B cell (primary cell): ENCODE results near the gene MEAK7. TPM values are rescaled to one million over a fixed set of nuclear protein-coding genes. Genes with fewer than 3 reads are reported as not detected.

ENCODE experiments used
- ATAC-seq: fragments of 200-7000 bp; cut with Tn5 transposase; one replicate; pipeline ENCODE4 v1.10.0; 2021; ENCODE audit warnings: low read depth, mild to moderate bottlenecking, moderate number of reproducible peaks, moderate library complexity
- CTCF ChIA-PET: fragments of 350-600 bp; sonication (Branson Sonifier 250); formaldehyde crosslinking; loops from one replicate; lab custom pipeline; 2021; ENCODE audit warnings: antibody characterized with exemption, inconsistent platforms; lab: Charles Lee
- POLR2A ChIA-PET: fragments of 350-600 bp; sonication (Branson Sonifier 250); formaldehyde crosslinking; loops from one replicate; lab custom pipeline; 2021; ENCODE audit warnings: antibody characterized with exemption; lab: Charles Lee
- DNase-seq: peaks from one replicate; pipeline ENCODE4 v3.0.0; 2013
- H2AFZ ChIP-seq: 2 replicates; pipeline ENCODE4 v1.6.1; 2012; ENCODE audit warnings: mild to moderate bottlenecking, low read depth, low read length; ENCODE audit not compliant: insufficient read depth, poor library complexity, severe bottlenecking
- H3K27ac ChIP-seq, 2 donors: 1 replicate in 1 of 2; 2 replicates in 1 of 2; pipeline ENCODE4 v1.5.1; 2012 to 2013; ENCODE audit warnings: low read length in 2 of 2, mild to moderate bottlenecking in 2 of 2, moderate library complexity in 1 of 2
- H3K27me3 ChIP-seq, 4 experiments: fragments of 200-600 bp in 1 of 4; sonication (generic) in 1 of 4; replicated peaks in 1 of 4; 1 replicate in 2 of 4; 2 replicates in 2 of 4; pipeline versions ENCODE4 v1.6.1 to v1.7.0; 2013 to 2016; ENCODE audit warnings: low read length in 3 of 4, mild to moderate bottlenecking in 2 of 4, mixed read lengths in 1 of 4, moderate library complexity in 1 of 4; ENCODE audit not compliant: insufficient read depth in 4 of 4, control insufficient read depth in 3 of 4; ENCODE audit errors: control extremely low read depth in 1 of 4
- H3K36me3 ChIP-seq, 2 experiments: replicated peaks in 1 of 2; 1 replicate in 1 of 2; 2 replicates in 1 of 2; pipeline versions ENCODE4 v1.6.1 to v1.7.1; 2013; ENCODE audit warnings: low read length in 1 of 2; ENCODE audit not compliant: insufficient read depth in 2 of 2, control insufficient read depth in 1 of 2; ENCODE audit errors: control extremely low read depth in 1 of 2, extremely low read depth in 1 of 2
- H3K4me1 ChIP-seq, 2 donors: fragments of 200-600 bp in 1 of 2; sonication (generic) in 1 of 2; 1 replicate in 1 of 2; 2 replicates in 1 of 2; pipeline versions ENCODE4 v1.5.1 to v1.6.1; 2013 to 2017; ENCODE audit warnings: low read length in 2 of 2; ENCODE audit not compliant: control insufficient read depth in 2 of 2, insufficient read depth in 2 of 2
- H3K4me2 ChIP-seq: replicated peaks from 2 replicates; pipeline ENCODE3; 2012; ENCODE audit warnings: mild to moderate bottlenecking, low read depth, low read length; ENCODE audit not compliant: poor library complexity, severe bottlenecking
- H3K4me3 ChIP-seq, 5 experiments: fragments of 200-600 bp in 1 of 5; sonication (generic) in 1 of 5; 1 replicate in 3 of 5; 2 replicates in 2 of 5; pipeline versions ENCODE4 v1.5.1 to v1.7.0; 2011 to 2016; ENCODE audit warnings: low read length in 4 of 5, mild to moderate bottlenecking in 4 of 5, low read depth in 2 of 5, control low read depth in 1 of 5, moderate library complexity in 1 of 5; ENCODE audit not compliant: insufficient read depth in 1 of 5; ENCODE audit errors: control extremely low read depth in 1 of 5, extremely low read depth in 1 of 5
- H3K79me2 ChIP-seq: fragments of 200-600 bp; sonication (generic); one replicate; pipeline ENCODE4 v1.6.0; 2016; ENCODE audit warnings: low read length; ENCODE audit not compliant: control insufficient read depth, insufficient read depth
- H3K9ac ChIP-seq: fragments of 200-600 bp; sonication (generic); 2 replicates; pipeline ENCODE4 v1.6.1; 2017; ENCODE audit warnings: mild to moderate bottlenecking, low read length, moderate library complexity
- H3K9me3 ChIP-seq, 3 donors: one replicate each; pipeline versions ENCODE4 v1.6.1 to v1.7.1; 2013; ENCODE audit warnings: low read length in 2 of 3; ENCODE audit not compliant: control insufficient read depth in 2 of 3, insufficient read depth in 1 of 3; ENCODE audit errors: control extremely low read depth in 1 of 3
- H4K20me1 ChIP-seq: 2 replicates; pipeline ENCODE4 v1.6.0; 2012; ENCODE audit warnings: mild to moderate bottlenecking, low read length; ENCODE audit not compliant: insufficient read depth, control insufficient read depth, poor library complexity, severe bottlenecking
- H3K27ac Mint-ChIP-seq: one replicate; pipeline ENCODE4 v1.8.0; 2021; ENCODE audit warnings: mixed read lengths
- H3K27me3 Mint-ChIP-seq: one replicate; pipeline ENCODE4 v1.8.0; 2021; ENCODE audit warnings: mixed read lengths
- H3K4me1 Mint-ChIP-seq: one replicate; pipeline ENCODE4 v1.8.0; 2021; ENCODE audit warnings: mixed read lengths
- H3K4me3 Mint-ChIP-seq: one replicate; pipeline ENCODE4 v1.8.0; 2021; ENCODE audit warnings: mixed read lengths
- H3K9me3 Mint-ChIP-seq: one replicate; pipeline ENCODE4 v1.8.0; 2022; ENCODE audit warnings: mixed read lengths; ENCODE audit not compliant: insufficient read depth
- EZH2 ChIP-seq: IDR thresholded peaks from 2 replicates; pipeline ENCODE4 v1.6.1; 2012; ENCODE audit warnings: borderline replicate concordance, low read depth, mild to moderate bottlenecking, moderate library complexity, low read length; ENCODE audit not compliant: insufficient read depth, poor library complexity, severe bottlenecking
- WGBS: methylation state at CpG from one replicate; pipeline ENCODE4 v1.1.5; 2013; ENCODE audit warnings: missing lambda C conversion rate; ENCODE audit not compliant: insufficient coverage; 5-methylcytosine and 5-hydroxymethylcytosine counted together
- intact Hi-C: fragments of 100-400 bp; cut with micrococcal nuclease; formaldehyde crosslinking; loops from one replicate; pipeline ENCODE4 v1.10.0; 2022
- polyA plus RNA-seq: library from polyadenylated mRNA; depleted of rRNA; stranded (reverse); fragments of >200 nt; gene quantifications from 2 replicates; pipeline ENCODE4 v1.2.3, GENCODE V29; 2012
- total RNA-seq, 2 donors: library from RNA; stranded (reverse); fragments of 120-200 nt in 1 of 2; gene quantifications; 1 replicate in 1 of 2; 2 replicates in 1 of 2; pipeline versions ENCODE4 v1.2.3 to v1.2.4, GENCODE V29; 2013 to 2022
- TF ChIP-seq, protein P1 (sequence below): fragments of 200-600 bp; IDR thresholded peaks from one replicate; pipeline ENCODE4 v1.8.0; 2022; ENCODE audit warnings: antibody characterized with exemption, mild to moderate bottlenecking

Gene MEAK7
- total and polyA plus RNA-seq, 2 donors (not counting 1 experiment from before 2014, with no cell fraction given), result 3.9 to 19.3 TPM

DNA sequence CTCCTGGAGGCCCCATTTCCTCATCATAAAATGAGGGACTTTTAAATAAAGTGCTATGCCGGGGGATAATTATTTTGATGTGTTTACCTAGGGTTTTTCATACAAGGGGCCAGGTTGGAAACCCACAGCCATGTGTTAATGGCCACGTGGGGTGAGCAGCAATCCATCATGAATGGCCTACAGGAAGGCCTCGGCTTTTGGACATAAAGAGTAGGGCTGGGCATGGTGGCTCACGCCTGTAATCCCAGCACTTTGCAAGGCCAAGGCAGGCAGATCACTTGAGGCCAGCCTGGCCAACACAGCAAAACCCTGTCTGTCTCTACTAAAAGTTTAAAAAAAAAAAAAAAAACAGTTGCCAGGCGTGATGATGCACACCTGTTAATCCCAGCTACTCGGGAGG, 40.3 kb downstream of the MEAK7 start:
- no peak overlapping the region for H3K27ac ChIP-seq
- no peak overlapping the region for H3K4me2 ChIP-seq
- peaks cover 2 to 14% (median 5%) of the 10 kb centered on the region in 3 donors for H3K9me3 ChIP-seq
- 95% methylated on average over 3 of the region's 6 CpGs for WGBS
- Mint-ChIP-seq H3K27me3 (no peaks in the 10 kb centered on the region), H3K27ac (no peak overlapping the region), H3K4me1 (no peaks in the 10 kb centered on the region), H3K4me3 (no peak overlapping the region), H3K9me3 (peaks cover 8% of the 10 kb centered on the region)
- no peak for ATAC-seq
- H3K79me2 ChIP-seq, result no peaks in the 10 kb centered on the region
- H3K4me1 ChIP-seq, result no peaks in the 10 kb centered on the region
- CTCF ChIA-PET, result no interaction called here
- no peaks in the 10 kb centered on the region for H4K20me1 ChIP-seq
- intact Hi-C loops, result no loop called here
- no peaks in the 10 kb centered on the region for H3K27me3 ChIP-seq
- TF ChIP-seq EZH2, result no peak
- TF ChIP-seq, protein P1, sequence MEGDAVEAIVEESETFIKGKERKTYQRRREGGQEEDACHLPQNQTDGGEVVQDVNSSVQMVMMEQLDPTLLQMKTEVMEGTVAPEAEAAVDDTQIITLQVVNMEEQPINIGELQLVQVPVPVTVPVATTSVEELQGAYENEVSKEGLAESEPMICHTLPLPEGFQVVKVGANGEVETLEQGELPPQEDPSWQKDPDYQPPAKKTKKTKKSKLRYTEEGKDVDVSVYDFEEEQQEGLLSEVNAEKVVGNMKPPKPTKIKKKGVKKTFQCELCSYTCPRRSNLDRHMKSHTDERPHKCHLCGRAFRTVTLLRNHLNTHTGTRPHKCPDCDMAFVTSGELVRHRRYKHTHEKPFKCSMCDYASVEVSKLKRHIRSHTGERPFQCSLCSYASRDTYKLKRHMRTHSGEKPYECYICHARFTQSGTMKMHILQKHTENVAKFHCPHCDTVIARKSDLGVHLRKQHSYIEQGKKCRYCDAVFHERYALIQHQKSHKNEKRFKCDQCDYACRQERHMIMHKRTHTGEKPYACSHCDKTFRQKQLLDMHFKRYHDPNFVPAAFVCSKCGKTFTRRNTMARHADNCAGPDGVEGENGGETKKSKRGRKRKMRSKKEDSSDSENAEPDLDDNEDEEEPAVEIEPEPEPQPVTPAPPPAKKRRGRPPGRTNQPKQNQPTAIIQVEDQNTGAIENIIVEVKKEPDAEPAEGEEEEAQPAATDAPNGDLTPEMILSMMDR, result no peak
- DNase-seq, result no peak
- POLR2A ChIA-PET, result no interaction called here
- no peak overlapping the region for H2AFZ ChIP-seq
- peaks cover 0 to 13% of the 10 kb centered on the region in 2 experiments for H3K36me3 ChIP-seq
- no peak overlapping the region for H3K9ac ChIP-seq
- no peak overlapping the region for H3K4me3 ChIP-seq

DNA sequence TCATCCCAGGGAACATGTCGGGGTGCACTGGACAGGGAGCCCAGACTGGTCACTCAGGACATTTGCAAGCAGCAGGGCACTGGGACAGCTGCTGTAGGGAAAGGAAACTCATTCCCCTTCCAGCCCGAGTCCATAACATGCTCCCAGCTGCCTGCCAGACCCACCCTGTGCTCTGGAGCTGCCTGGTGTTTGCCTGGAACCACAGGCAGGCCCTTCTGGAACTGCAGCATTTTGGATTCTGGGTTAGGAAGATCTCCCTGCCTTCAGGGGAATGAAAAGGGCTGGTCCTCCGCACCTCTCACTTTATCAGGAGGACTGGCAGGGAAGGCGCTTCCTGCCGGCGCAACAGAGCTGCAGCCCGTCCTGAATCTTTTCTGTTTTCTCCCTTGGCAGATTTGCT, 41.2 kb downstream of the MEAK7 start:
- Mint-ChIP-seq H3K27me3 (no peaks in the 10 kb centered on the region), H3K4me3 (no peak overlapping the region), H3K4me1 (no peaks in the 10 kb centered on the region), H3K27ac (no peak overlapping the region), H3K9me3 (peaks cover 8% of the 10 kb centered on the region)
- WGBS, result 91% methylated on average over 7 of the region's 7 CpGs
- Histone ChIP-seq H3K79me2 (no peaks in the 10 kb centered on the region), H3K4me3 (no peak overlapping the region), H3K9ac (no peak overlapping the region), H3K9me3 (peaks cover 2 to 14% (median 12%) of the 10 kb centered on the region in 3 donors), H3K36me3 (peaks cover 0 to 13% of the 10 kb centered on the region in 2 experiments), H3K27me3 (no peaks in the 10 kb centered on the region), H4K20me1 (no peaks in the 10 kb centered on the region), H2AFZ (no peak overlapping the region), H3K27ac (no peak overlapping the region), H3K4me1 (no peaks in the 10 kb centered on the region), H3K4me2 (no peak overlapping the region)
- intact Hi-C loops, result no loop called here
- DNase-seq (no peak), ATAC-seq (no peak)
- TF ChIP-seq, protein P1, result no peak
- no peak for TF ChIP-seq EZH2
- POLR2A ChIA-PET, result no interaction called here
- CTCF ChIA-PET, result no interaction called here
